Activated CD4-positive, alpha-beta T cell treated with anti-CD3 and anti-CD28 coated beads, Interleukin-2, amount 50 U/mL, for 1 hour (primary cell): ENCODE results near the gene CRYBG2.

ENCODE experiments used
- DNase-seq: peaks from one replicate; pipeline ENCODE4 v3.0.0-alpha.2; 2020

The CRYBG2 gene

GRCh38 chr1:26370591-26371382 is 16.9 kb upstream of the CRYBG2 start:
- DNase-seq, result no peak

GRCh38 chr1:26368486-26368885 is 14.6 kb upstream of the CRYBG2 start:
- no peak for DNase-seq

GRCh38 chr1:26368006-26368405 is 14.1 kb upstream of the CRYBG2 start:
- DNase-seq, result no peak

GRCh38 chr1:26367441-26367840 is 13.5 kb upstream of the CRYBG2 start:
- DNase-seq, result no peak

- no peak for DNase-seq
Measured at GRCh38 chr1:26364956-26365355, 11.0 kb upstream of the CRYBG2 start.

- DNase-seq, result peak; percentile 84
Measured at GRCh38 chr1:26363549-26364448, 9.9 kb upstream of the CRYBG2 start.

- no peak for DNase-seq
Measured at GRCh38 chr1:26362331-26362730, 8.4 kb upstream of the CRYBG2 start.

GRCh38 chr1:26361605-26362122 is 7.7 kb upstream of the CRYBG2 start:
- no peak for DNase-seq

- no peak for DNase-seq
Measured at GRCh38 chr1:26360807-26361604, 7.1 kb upstream of the CRYBG2 start.

GRCh38 chr1:26359981-26360806 is 6.3 kb upstream of the CRYBG2 start:
- peak; percentile 43 for DNase-seq

- DNase-seq, result peak; percentile 74
Measured at GRCh38 chr1:26358411-26359384, 4.8 kb upstream of the CRYBG2 start.

GRCh38 chr1:26357121-26357602 is 3.2 kb upstream of the CRYBG2 start:
- no peak for DNase-seq

- no peak for DNase-seq
Measured at GRCh38 chr1:26356106-26356505, 2.2 kb upstream of the CRYBG2 start.

- DNase-seq, result no peak
Measured at GRCh38 chr1:26354972-26355371, 1.0 kb upstream of the CRYBG2 start.

GRCh38 chr1:26353210-26353859 is 595 bp downstream of the CRYBG2 start:
- DNase-seq, result no peak

GRCh38 chr1:26352338-26352679 is 1.6 kb downstream of the CRYBG2 start:
- no peak for DNase-seq

- DNase-seq, result no peak
Measured at GRCh38 chr1:26351590-26352337, 2.2 kb downstream of the CRYBG2 start.

GRCh38 chr1:26350701-26351589 is 3.0 kb downstream of the CRYBG2 start:
- no peak for DNase-seq
